NCI-H2107 treated with DMSO at 0.1 percent for 48 hours (cell line): Measurements from ENCODE around the gene ITGAV.

Experiments
- DNase-seq: peaks from one replicate; lab custom pipeline; 2025; ENCODE audit not compliant: unreplicated experiment; lab: John Stamatoyannopoulos, UW

ITGAV gene

GRCh38 chr2:186664385-186665043, 74.7 kb downstream of the ITGAV start:
- DNase-seq: no peak

GRCh38 chr2:186669146-186669545, 79.3 kb downstream of the ITGAV start:
- no peak for DNase-seq

- DNase-seq: no peak
These were observed 81.0 kb downstream of the ITGAV start for GRCh38 chr2:186670831-186671230.

- no peak for DNase-seq
These were observed 85.5 kb downstream of the ITGAV start for GRCh38 chr2:186675380-186675779.

GRCh38 chr2:186683341-186683740, 93.5 kb downstream of the ITGAV start:
- DNase-seq: no peak

GRCh38 chr2:186687807-186688211, 98.0 kb downstream of the ITGAV start:
- DNase-seq: no peak

- DNase-seq: no peak
These were observed 99.0 kb downstream of the ITGAV start for GRCh38 chr2:186688813-186689212.

GRCh38 chr2:186690786-186691185, 100.9 kb downstream of the ITGAV start:
- no peak for DNase-seq

GRCh38 chr2:186691231-186691630, 101.4 kb downstream of the ITGAV start:
- no peak for DNase-seq

GRCh38 chr2:186691900-186692299, 102.0 kb downstream of the ITGAV start:
- DNase-seq: no peak

GRCh38 chr2:186693446-186693832, 103.6 kb downstream of the ITGAV start:
- DNase-seq: no peak

- DNase-seq: peak; percentile 42
These were observed 105.4 kb downstream of the ITGAV start for GRCh38 chr2:186695081-186695756.

GRCh38 chr2:186696290-186696689, 106.4 kb downstream of the ITGAV start:
- DNase-seq: no peak

- no peak for DNase-seq
These were observed 106.9 kb downstream of the ITGAV start for GRCh38 chr2:186696804-186697203.

- no peak for DNase-seq
These were observed 107.7 kb downstream of the ITGAV start for GRCh38 chr2:186697536-186697935.

- DNase-seq: no peak
These were observed 109.9 kb downstream of the ITGAV start for GRCh38 chr2:186699742-186700141.

- no peak for DNase-seq
These were observed 112.2 kb downstream of the ITGAV start for GRCh38 chr2:186702006-186702405.

- DNase-seq: no peak
These were observed 112.6 kb downstream of the ITGAV start for GRCh38 chr2:186702501-186702900.

- DNase-seq: no peak
These were observed 115.0 kb downstream of the ITGAV start for GRCh38 chr2:186704897-186705296.

GRCh38 chr2:186709529-186710450, 119.9 kb downstream of the ITGAV start:
- no peak for DNase-seq

- no peak for DNase-seq
These were observed 123.8 kb downstream of the ITGAV start for GRCh38 chr2:186713691-186714090.

GRCh38 chr2:186714611-186715010, 124.8 kb downstream of the ITGAV start:
- DNase-seq: no peak
